Measurements from ENCODE around the gene ANKFY1. TPM values are rescaled to one million over a fixed set of nuclear protein-coding genes. Genes with fewer than 3 reads are reported as not detected.
A peak's percentile ranks its signal among the peaks of the same experiment; 100 is the strongest.
"Not testable (repeated sequence)": the region's sequence is repeated elsewhere in the genome, so short reads cannot be mapped to it uniquely, and the experiment has no call there.

Gene ANKFY1
- total RNA-seq, 2 experiments from 2014 or later, result 76.9 to 78.4 TPM

GRCh38 chr17:4144422-4144747, 119.4 kb downstream of the ANKFY1 start:
- Mint-ChIP-seq H3K27ac (peak overlapping the region; percentile 99), H3K4me1 (peaks cover 29% of the 10 kb centered on the region), H3K9me3 (no peaks in the 10 kb centered on the region), H3K27me3 (no peaks in the 10 kb centered on the region), H3K36me3 (peaks cover 6% of the 10 kb centered on the region), H3K4me3 (peak overlapping the region; percentile 97)
- ATAC-seq (ENCODE audit: low read depth), result no peak
- DNase-seq, result no peak
- POLR2A ChIA-PET, result interaction anchor here (1.3 to 3.2 kb wide), 7 partner anchors 12 to 299 kb away, joined by 8 to 32 read pairs (median 15); partner anchors contain the start of genes ANKFY1, ATP2A3 and NCBP3

GRCh38 chr17:4143563-4144421, 120.0 kb downstream of the ANKFY1 start:
- Mint-ChIP-seq H3K9me3 (no peaks in the 10 kb centered on the region), H3K36me3 (peaks cover 6% of the 10 kb centered on the region), H3K4me3 (peak overlapping the region; percentile 97), H3K27ac (peak overlapping the region; percentile 99), H3K4me1 (peaks cover 32% of the 10 kb centered on the region), H3K27me3 (no peaks in the 10 kb centered on the region)
- DNase-seq, result peak; percentile 91
- ATAC-seq (ENCODE audit: low read depth), result peak; percentile 73
- POLR2A ChIA-PET, result interaction anchor here (0.7 to 3.2 kb wide), 26 partner anchors 11 to 1751 kb away, joined by 3 to 32 read pairs (median 4); partner anchors contain the start of genes ANKFY1, ATP2A3, CAMKK1 and DERL2

GRCh38 chr17:4142107-4142900, 121.5 kb downstream of the ANKFY1 start:
- Mint-ChIP-seq H3K36me3 (peaks cover 6% of the 10 kb centered on the region), H3K27ac (peak overlapping the region; percentile 99), H3K9me3 (no peaks in the 10 kb centered on the region), H3K27me3 (no peaks in the 10 kb centered on the region), H3K4me1 (peaks cover 37% of the 10 kb centered on the region), H3K4me3 (peak overlapping the region; percentile 97)
- POLR2A ChIA-PET, result interaction anchor here (0.6 to 3.2 kb wide), 17 partner anchors 10 to 1749 kb away, joined by 3 to 32 read pairs (median 6); partner anchors contain the start of genes ATP2A3, NCBP3 and UBE2G1
- DNase-seq (no peak), ATAC-seq (ENCODE audit: low read depth) (peak; percentile 13)

- Mint-ChIP-seq H3K36me3 (peaks cover 6% of the 10 kb centered on the region), H3K27me3 (no peaks in the 10 kb centered on the region), H3K9me3 (no peaks in the 10 kb centered on the region), H3K4me3 (no peak overlapping the region), H3K27ac (peak overlapping the region; percentile 11), H3K4me1 (peaks cover 32% of the 10 kb centered on the region)
- POLR2A ChIA-PET, result no interaction called here
- DNase-seq (no peak), ATAC-seq (ENCODE audit: low read depth) (no peak)
Observed at GRCh38 chr17:4140125-4140524, 123.7 kb downstream of the ANKFY1 start.

GRCh38 chr17:4138906-4139526, 124.8 kb downstream of the ANKFY1 start:
- H3K27ac Mint-ChIP-seq; POLR2A ChIA-PET; DNase-seq; H3K27me3 Mint-ChIP-seq; ATAC-seq (ENCODE audit: low read depth); H3K4me3 Mint-ChIP-seq; H3K36me3 Mint-ChIP-seq; H3K9me3 Mint-ChIP-seq: not testable (repeated sequence)
- peaks cover 37% of the 10 kb centered on the region for H3K4me1 Mint-ChIP-seq

GRCh38 chr17:4136373-4136772, 127.4 kb downstream of the ANKFY1 start:
- no peak overlapping the region for H3K4me3 Mint-ChIP-seq
- ATAC-seq (ENCODE audit: low read depth), result no peak
- POLR2A ChIA-PET, result no interaction called here
- H3K27me3 Mint-ChIP-seq, result no peaks in the 10 kb centered on the region
- H3K36me3 Mint-ChIP-seq, result peaks cover 6% of the 10 kb centered on the region
- H3K9me3 Mint-ChIP-seq, result no peaks in the 10 kb centered on the region
- no peak for DNase-seq
- H3K4me1 Mint-ChIP-seq, result peaks cover 30% of the 10 kb centered on the region
- H3K27ac Mint-ChIP-seq, result no peak overlapping the region

GRCh38 chr17:4135489-4135888, 128.3 kb downstream of the ANKFY1 start:
- H3K4me3 Mint-ChIP-seq, result no peak overlapping the region
- POLR2A ChIA-PET, result no interaction called here
- H3K27me3 Mint-ChIP-seq, result no peaks in the 10 kb centered on the region
- H3K27ac Mint-ChIP-seq, result no peak overlapping the region
- DNase-seq, result no peak
- H3K9me3 Mint-ChIP-seq, result no peaks in the 10 kb centered on the region
- peaks cover 24% of the 10 kb centered on the region for H3K4me1 Mint-ChIP-seq
- peaks cover 6% of the 10 kb centered on the region for H3K36me3 Mint-ChIP-seq
- no peak for ATAC-seq (ENCODE audit: low read depth)

- POLR2A ChIA-PET, result no interaction called here
- no peak overlapping the region for H3K4me3 Mint-ChIP-seq
- H3K9me3 Mint-ChIP-seq, result no peaks in the 10 kb centered on the region
- peaks cover 7% of the 10 kb centered on the region for H3K36me3 Mint-ChIP-seq
- H3K4me1 Mint-ChIP-seq, result peaks cover 19% of the 10 kb centered on the region
- no peak overlapping the region for H3K27ac Mint-ChIP-seq
- DNase-seq (no peak), ATAC-seq (ENCODE audit: low read depth) (no peak)
- H3K27me3 Mint-ChIP-seq, result no peaks in the 10 kb centered on the region
Observed at GRCh38 chr17:4134721-4135120, 129.1 kb downstream of the ANKFY1 start.

GRCh38 chr17:4130715-4131114, 133.1 kb downstream of the ANKFY1 start:
- POLR2A ChIA-PET, result no interaction called here
- no peak for DNase-seq
- no peaks in the 10 kb centered on the region for H3K9me3 Mint-ChIP-seq
- H3K27ac Mint-ChIP-seq, result no peak overlapping the region
- ATAC-seq (ENCODE audit: low read depth), result no peak
- peaks cover 8% of the 10 kb centered on the region for H3K4me1 Mint-ChIP-seq
- H3K27me3 Mint-ChIP-seq, result no peaks in the 10 kb centered on the region
- peaks cover 19% of the 10 kb centered on the region for H3K36me3 Mint-ChIP-seq
- no peak overlapping the region for H3K4me3 Mint-ChIP-seq

GRCh38 chr17:4127555-4127954, 136.2 kb downstream of the ANKFY1 start:
- Mint-ChIP-seq H3K4me1 (no peaks in the 10 kb centered on the region), H3K27ac (no peak overlapping the region)

GRCh38 chr17:4125552-4125951, 138.2 kb downstream of the ANKFY1 start:
- no peak for ATAC-seq (ENCODE audit: low read depth)
- POLR2A ChIA-PET, result no interaction called here
- H3K27me3 Mint-ChIP-seq, result no peaks in the 10 kb centered on the region
- no peak for DNase-seq
- H3K4me3 Mint-ChIP-seq, result no peak overlapping the region
- no peak overlapping the region for H3K27ac Mint-ChIP-seq
- no peaks in the 10 kb centered on the region for H3K9me3 Mint-ChIP-seq
- peaks cover 16% of the 10 kb centered on the region for H3K36me3 Mint-ChIP-seq
- no peaks in the 10 kb centered on the region for H3K4me1 Mint-ChIP-seq

More at GRCh38 chr17:4127555-4127954, 136.2 kb downstream of the ANKFY1 start:
- ATAC-seq (ENCODE audit: low read depth) (no peak), DNase-seq (no peak)
- no peak overlapping the region for H3K4me3 Mint-ChIP-seq
- no peaks in the 10 kb centered on the region for H3K9me3 Mint-ChIP-seq
- H3K36me3 Mint-ChIP-seq, result peaks cover 19% of the 10 kb centered on the region
- H3K27me3 Mint-ChIP-seq, result no peaks in the 10 kb centered on the region
- POLR2A ChIA-PET, result interaction anchor here (0.7 to 1.1 kb wide), 2 partner anchors 14 to 389 kb away, joined by 3 to 6 read pairs; no protein-coding TSS in a partner anchor

GRCh38 chr17:4124999-4125398, 138.8 kb downstream of the ANKFY1 start:
- H3K27ac Mint-ChIP-seq, result no peak overlapping the region
- H3K4me1 Mint-ChIP-seq, result no peaks in the 10 kb centered on the region
- DNase-seq (no peak), ATAC-seq (ENCODE audit: low read depth) (no peak)
- no peaks in the 10 kb centered on the region for H3K9me3 Mint-ChIP-seq
- no peaks in the 10 kb centered on the region for H3K27me3 Mint-ChIP-seq
- H3K4me3 Mint-ChIP-seq, result no peak overlapping the region
- peaks cover 14% of the 10 kb centered on the region for H3K36me3 Mint-ChIP-seq
- POLR2A ChIA-PET, result no interaction called here

GRCh38 chr17:4120332-4120731, 143.4 kb downstream of the ANKFY1 start:
- Mint-ChIP-seq H3K36me3 (peaks cover 7% of the 10 kb centered on the region), H3K9me3 (no peaks in the 10 kb centered on the region), H3K27ac (no peak overlapping the region), H3K4me1 (peaks cover 2% of the 10 kb centered on the region), H3K4me3 (no peak overlapping the region), H3K27me3 (no peaks in the 10 kb centered on the region)
- ATAC-seq (ENCODE audit: low read depth) (no peak), DNase-seq (no peak)
- POLR2A ChIA-PET, result no interaction called here
